Subcutaneous adipose tissue (tissue), 4 donors: ENCODE results near the gene GRIN3B. TPM values are rescaled to one million over a fixed set of nuclear protein-coding genes. Genes with fewer than 3 reads are reported as not detected.

Experiments
- CTCF ChIP-seq: fragments of 450-650 bp; IDR thresholded peaks from one replicate; pipeline ENCODE4 v1.5.1; 2016; ENCODE audit warnings: low read depth, mild to moderate bottlenecking, control low read depth, antibody characterized with exemption, moderate library complexity
- total RNA-seq, 4 donors: library from RNA; depleted of rRNA; stranded (reverse); fragments of >200 nt; gene quantifications; one replicate each; pipeline ENCODE4 v1.1.0, GENCODE V29; 2016

Gene GRIN3B
- total RNA-seq, 4 donors from 2014 or later = not detected

GRCh38 chr19:962683-963400 lies 37.4 kb upstream of the GRIN3B start:
- TF ChIP-seq CTCF = no peak

GRCh38 chr19:963486-963951 lies 36.7 kb upstream of the GRIN3B start:
- no peak for TF ChIP-seq CTCF

GRCh38 chr19:964116-964520 lies 36.1 kb upstream of the GRIN3B start:
- TF ChIP-seq CTCF = no peak

GRCh38 chr19:964761-965694 lies 35.2 kb upstream of the GRIN3B start:
- no peak for TF ChIP-seq CTCF

- TF ChIP-seq CTCF = no peak
These were observed 33.6 kb upstream of the GRIN3B start for GRCh38 chr19:966485-967088.

GRCh38 chr19:970695-971094 lies 29.5 kb upstream of the GRIN3B start:
- TF ChIP-seq CTCF = no peak

- no peak for TF ChIP-seq CTCF
These were observed 28.4 kb upstream of the GRIN3B start for GRCh38 chr19:971795-972194.
